Right lobe of liver (tissue), 6 donors: ENCODE measurements around the gene KCNMA1. TPM values are rescaled to one million over a fixed set of nuclear protein-coding genes. Genes with fewer than 3 reads are reported as not detected.

Source experiments
- ATAC-seq, 4 donors: fragments of 200-7000 bp; cut with Tn5 transposase; one replicate each; pipeline ENCODE4 v1.9.1; 2020; ENCODE audit warnings: mild to moderate bottlenecking in 4 of 4, moderate library complexity in 4 of 4
- DNase-seq, 3 donors: peaks; one replicate each; pipeline ENCODE4 v3.0.0-alpha.2; 2020
- H3K27ac ChIP-seq, 3 donors: fragments of 200-600 bp; one replicate each; pipeline ENCODE4 v1.8.0; 2022
- H3K27me3 ChIP-seq, 2 donors: fragments of 200-600 bp; one replicate each; pipeline ENCODE4 v1.8.0; 2022
- H3K36me3 ChIP-seq, 4 donors: fragments of 200-600 bp; sonication (generic) in 1 of 4; one replicate each; pipeline versions ENCODE4 v1.5.1 to v1.8.0; 2017 to 2022; ENCODE audit warnings: control low read depth in 1 of 4
- H3K4me1 ChIP-seq, 4 donors: fragments of 200-600 bp; sonication (generic) in 1 of 4; one replicate each; pipeline versions ENCODE4 v1.5.1 to v1.8.0; 2017 to 2022; ENCODE audit warnings: control low read depth in 1 of 4
- H3K4me3 ChIP-seq, 3 donors: fragments of 200-600 bp; one replicate each; pipeline ENCODE4 v1.8.0; 2022
- H3K9me3 ChIP-seq, 4 donors: fragments of 200-600 bp; sonication (generic) in 1 of 4; one replicate each; pipeline versions ENCODE4 v1.5.1 to v1.8.0; 2017 to 2022; ENCODE audit warnings: control low read depth in 1 of 4
- POLR2A ChIP-seq: fragments of 450-650 bp; IDR thresholded peaks from one replicate; pipeline ENCODE4 v1.6.1; 2017; ENCODE audit warnings: antibody characterized with exemption, mild to moderate bottlenecking
- WGBS: methylation state at CpG from one replicate; pipeline ENCODE4 v1.1.6; 2018; ENCODE audit warnings: low coverage, low lambda C conversion rate; ENCODE audit not compliant: insufficient coverage; ENCODE audit errors: missing lambda C conversion rate; 5-methylcytosine and 5-hydroxymethylcytosine counted together
- intact Hi-C, 2 donors: fragments of 100-400 bp; cut with DNase I; formaldehyde crosslinking; loops; one replicate each; pipeline versions ENCODE4 v1.11.2 to v1.14.1; 2022
- total RNA-seq, 6 experiments: library from RNA; depleted of rRNA in 2 of 6; stranded (reverse); fragments of >200 nt in 2 of 6; fragmentation: NEBNext Ultra II Directional in 3 of 6; extraction: Animal tissue kit (Norgen Biotek cat#: 25700) in 3 of 6; gene quantifications; one replicate each; pipeline versions ENCODE4 v1.1.0 to v1.2.4, GENCODE V29; 2016 to 2023
- TF ChIP-seq, protein P1 (sequence below), 4 donors: fragments of 200-600 bp in 3 of 4; fragments of 450-650 bp in 1 of 4; IDR thresholded peaks; one replicate each; pipeline versions ENCODE4 v1.5.1 to v1.8.0; 2016 to 2022; ENCODE audit warnings: antibody characterized with exemption in 4 of 4, mild to moderate bottlenecking in 2 of 4
- donor health status: DM: no; HTN: yes; CAD: no.
- donor health status: DM: no; HTN: no; CAD: no.
- donor health status: DM: no; HTN: no; CAD: no.
- donor health status: DM: no; HTN: yes; CAD: no.
- donor health status: DM: no; HTN: yes; CAD: no.

The KCNMA1 gene
- total RNA-seq, 6 experiments from 2014 or later = 5.7 to 48.0 (median 15.1) TPM

GRCh38 chr10:77319557-77319956 is 318.1 kb downstream of the KCNMA1 start:
- intact Hi-C loops = no loop called here
- DNase-seq (no peak), ATAC-seq (no peak)
- H3K36me3 ChIP-seq = no peaks in the 10 kb centered on the region
- no peaks in the 10 kb centered on the region for H3K4me1 ChIP-seq
- 76% methylated on average over 3 of the region's 3 CpGs for WGBS
- TF ChIP-seq, protein P1, sequence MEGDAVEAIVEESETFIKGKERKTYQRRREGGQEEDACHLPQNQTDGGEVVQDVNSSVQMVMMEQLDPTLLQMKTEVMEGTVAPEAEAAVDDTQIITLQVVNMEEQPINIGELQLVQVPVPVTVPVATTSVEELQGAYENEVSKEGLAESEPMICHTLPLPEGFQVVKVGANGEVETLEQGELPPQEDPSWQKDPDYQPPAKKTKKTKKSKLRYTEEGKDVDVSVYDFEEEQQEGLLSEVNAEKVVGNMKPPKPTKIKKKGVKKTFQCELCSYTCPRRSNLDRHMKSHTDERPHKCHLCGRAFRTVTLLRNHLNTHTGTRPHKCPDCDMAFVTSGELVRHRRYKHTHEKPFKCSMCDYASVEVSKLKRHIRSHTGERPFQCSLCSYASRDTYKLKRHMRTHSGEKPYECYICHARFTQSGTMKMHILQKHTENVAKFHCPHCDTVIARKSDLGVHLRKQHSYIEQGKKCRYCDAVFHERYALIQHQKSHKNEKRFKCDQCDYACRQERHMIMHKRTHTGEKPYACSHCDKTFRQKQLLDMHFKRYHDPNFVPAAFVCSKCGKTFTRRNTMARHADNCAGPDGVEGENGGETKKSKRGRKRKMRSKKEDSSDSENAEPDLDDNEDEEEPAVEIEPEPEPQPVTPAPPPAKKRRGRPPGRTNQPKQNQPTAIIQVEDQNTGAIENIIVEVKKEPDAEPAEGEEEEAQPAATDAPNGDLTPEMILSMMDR (IDR thresholded peaks at IDR 0.05) = no peak
- no peak for TF ChIP-seq POLR2A
- H3K27ac ChIP-seq = no peak overlapping the region
- no peaks in the 10 kb centered on the region for H3K9me3 ChIP-seq
- no peak overlapping the region for H3K4me3 ChIP-seq
- H3K27me3 ChIP-seq = no peaks in the 10 kb centered on the region

GRCh38 chr10:77318739-77319138 is 318.9 kb downstream of the KCNMA1 start:
- intact Hi-C loops = no loop called here
- no peak overlapping the region for H3K27ac ChIP-seq
- 83% methylated on average over 1 of the region's 3 CpGs for WGBS
- H3K9me3 ChIP-seq = no peaks in the 10 kb centered on the region
- no peaks in the 10 kb centered on the region for H3K4me1 ChIP-seq
- no peaks in the 10 kb centered on the region for H3K36me3 ChIP-seq
- no peak overlapping the region for H3K4me3 ChIP-seq
- ATAC-seq (no peak), DNase-seq (no peak)
- no peaks in the 10 kb centered on the region for H3K27me3 ChIP-seq
- TF ChIP-seq, protein P1 (IDR thresholded peaks at IDR 0.05) = no peak
- no peak for TF ChIP-seq POLR2A

GRCh38 chr10:77317221-77317620 is 320.4 kb downstream of the KCNMA1 start:
- H3K27me3 ChIP-seq = no peaks in the 10 kb centered on the region
- no peak overlapping the region for H3K27ac ChIP-seq
- H3K9me3 ChIP-seq = no peaks in the 10 kb centered on the region
- H3K36me3 ChIP-seq = no peaks in the 10 kb centered on the region
- no peak for ATAC-seq
- TF ChIP-seq, protein P1 (IDR thresholded peaks at IDR 0.05) = no peak
- TF ChIP-seq POLR2A = no peak
- no peak for DNase-seq
- H3K4me3 ChIP-seq = no peak overlapping the region
- 47% methylated on average over 4 of the region's 5 CpGs for WGBS
- H3K4me1 ChIP-seq = no peaks in the 10 kb centered on the region
- intact Hi-C loops = no loop called here

DNA sequence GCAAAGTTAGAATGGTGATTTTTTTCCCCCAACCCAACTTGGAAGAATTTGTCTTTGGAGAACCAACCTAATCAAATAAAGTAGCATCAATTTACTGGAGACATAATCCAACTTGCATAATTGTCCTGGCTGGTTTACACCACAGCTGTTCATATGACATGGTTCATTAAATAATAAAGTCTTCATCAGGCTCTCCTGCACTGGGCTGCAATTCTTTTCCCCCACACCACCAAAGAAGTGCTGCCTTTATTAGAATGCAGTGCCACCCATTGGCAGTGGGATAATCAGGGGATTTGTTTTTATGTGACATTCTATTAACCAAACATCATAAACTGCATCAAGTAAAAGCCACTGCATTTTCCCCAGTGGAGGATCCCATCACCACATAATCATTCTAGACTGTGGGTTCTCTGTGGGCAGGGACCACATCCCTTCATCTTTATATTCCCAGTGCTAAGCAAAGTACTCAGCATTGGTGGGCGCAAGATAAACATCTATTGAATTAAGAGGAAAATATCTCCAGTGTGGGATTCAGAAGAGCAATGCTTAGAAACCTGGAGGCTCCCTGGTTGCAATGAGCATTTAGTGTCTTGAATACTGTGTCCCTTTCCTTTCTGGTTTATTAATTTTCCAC is 322.0 kb downstream of the KCNMA1 start:
- no peak overlapping the region for H3K27ac ChIP-seq
- no peaks in the 10 kb centered on the region for H3K9me3 ChIP-seq
- no peaks in the 10 kb centered on the region for H3K4me1 ChIP-seq
- TF ChIP-seq, protein P1 (IDR thresholded peaks at IDR 0.05) = no peak
- no peak for TF ChIP-seq POLR2A
- no peak overlapping the region for H3K4me3 ChIP-seq
- ATAC-seq = no peak
- no peaks in the 10 kb centered on the region for H3K36me3 ChIP-seq
- 77% methylated on average over 1 of the region's 1 CpG for WGBS
- intact Hi-C loops = no loop called here
- DNase-seq = no peak
- no peaks in the 10 kb centered on the region for H3K27me3 ChIP-seq
